DOHH2 (cell line): Measurements from ENCODE around the gene RIPOR3.
"Not testable (repeated sequence)": the region's sequence is repeated elsewhere in the genome, so short reads cannot be mapped to it uniquely, and the experiment has no call there.

Experiments used
- H3F3A ChIP-seq: fragments of 200-600 bp; sonication (generic), shearing (Covaris generic); 2 replicates; pipeline ENCODE4 v1.6.0; 2016; ENCODE audit warnings: antibody characterized with exemption, mild to moderate bottlenecking; ENCODE audit not compliant: control insufficient read depth, insufficient read depth
- H3K27ac ChIP-seq: fragments of 200-600 bp; sonication (generic); 2 replicates; pipeline ENCODE4 v1.5.1; 2014; ENCODE audit warnings: low read depth, mild to moderate bottlenecking, low read length, moderate library complexity
- H3K27me3 ChIP-seq: fragments of 200-600 bp; sonication (generic); 2 replicates; pipeline ENCODE4 v1.6.1; 2014; ENCODE audit warnings: mild to moderate bottlenecking, low read length, mixed read lengths; ENCODE audit not compliant: control insufficient read depth
- H3K36me3 ChIP-seq: fragments of 200-600 bp; sonication (generic); 2 replicates; pipeline ENCODE4 v1.6.1; 2014; ENCODE audit warnings: mild to moderate bottlenecking, low read length, moderate library complexity, mixed read lengths; ENCODE audit not compliant: control insufficient read depth
- H3K4me1 ChIP-seq: fragments of 200-600 bp; sonication (generic); 2 replicates; pipeline ENCODE4 v1.6.1; 2014; ENCODE audit warnings: mild to moderate bottlenecking, low read length, mixed read lengths; ENCODE audit not compliant: control insufficient read depth
- H3K4me2 ChIP-seq: fragments of 200-600 bp; sonication (generic); 2 replicates; pipeline ENCODE4 v1.6.0; 2014; ENCODE audit warnings: mild to moderate bottlenecking, low read length, moderate library complexity
- H3K4me3 ChIP-seq: fragments of 200-600 bp; sonication (generic); 2 replicates; pipeline ENCODE4 v1.5.1; 2014; ENCODE audit warnings: mild to moderate bottlenecking, low read length, mixed read lengths
- H3K79me2 ChIP-seq: fragments of 200-600 bp; sonication (generic); 2 replicates; pipeline ENCODE4 v1.6.1; 2014; ENCODE audit warnings: mild to moderate bottlenecking, low read length, mixed read lengths; ENCODE audit not compliant: control insufficient read depth
- H3K9me2 ChIP-seq: fragments of 200-600 bp; sonication (generic); replicated peaks from 2 replicates; pipeline ENCODE4 v1.6.1; 2014; ENCODE audit warnings: mild to moderate bottlenecking, low read length, mixed read lengths; ENCODE audit not compliant: control insufficient read depth
- H3K9me3 ChIP-seq: fragments of 200-600 bp; sonication (generic); 2 replicates; pipeline ENCODE4 v1.6.1; 2014; ENCODE audit warnings: antibody characterized with exemption, low read length, mixed read lengths; ENCODE audit not compliant: control insufficient read depth, insufficient read depth
- H4K20me1 ChIP-seq: fragments of 200-600 bp; sonication (generic); 2 replicates; pipeline ENCODE4 v1.6.0; 2014; ENCODE audit warnings: low read depth, mild to moderate bottlenecking, antibody characterized with exemption, low read length, moderate library complexity; ENCODE audit not compliant: control insufficient read depth, insufficient read depth
- EZH2phosphoT487 ChIP-seq: fragments of 200-600 bp; sonication (generic); IDR thresholded peaks from 2 replicates; pipeline ENCODE4 v1.6.1; 2017; ENCODE audit warnings: borderline replicate concordance, mild to moderate bottlenecking, antibody characterized with exemption, low read length, moderate library complexity, mixed read lengths
- TF ChIP-seq, protein P1 (sequence below): fragments of 200-600 bp; sonication (generic); IDR thresholded peaks from one replicate; pipeline ENCODE4 v1.5.1; 2014; ENCODE audit warnings: antibody characterized with exemption, mild to moderate bottlenecking, low read depth, low read length; ENCODE audit not compliant: poor library complexity, severe bottlenecking

RIPOR3 gene

DNA sequence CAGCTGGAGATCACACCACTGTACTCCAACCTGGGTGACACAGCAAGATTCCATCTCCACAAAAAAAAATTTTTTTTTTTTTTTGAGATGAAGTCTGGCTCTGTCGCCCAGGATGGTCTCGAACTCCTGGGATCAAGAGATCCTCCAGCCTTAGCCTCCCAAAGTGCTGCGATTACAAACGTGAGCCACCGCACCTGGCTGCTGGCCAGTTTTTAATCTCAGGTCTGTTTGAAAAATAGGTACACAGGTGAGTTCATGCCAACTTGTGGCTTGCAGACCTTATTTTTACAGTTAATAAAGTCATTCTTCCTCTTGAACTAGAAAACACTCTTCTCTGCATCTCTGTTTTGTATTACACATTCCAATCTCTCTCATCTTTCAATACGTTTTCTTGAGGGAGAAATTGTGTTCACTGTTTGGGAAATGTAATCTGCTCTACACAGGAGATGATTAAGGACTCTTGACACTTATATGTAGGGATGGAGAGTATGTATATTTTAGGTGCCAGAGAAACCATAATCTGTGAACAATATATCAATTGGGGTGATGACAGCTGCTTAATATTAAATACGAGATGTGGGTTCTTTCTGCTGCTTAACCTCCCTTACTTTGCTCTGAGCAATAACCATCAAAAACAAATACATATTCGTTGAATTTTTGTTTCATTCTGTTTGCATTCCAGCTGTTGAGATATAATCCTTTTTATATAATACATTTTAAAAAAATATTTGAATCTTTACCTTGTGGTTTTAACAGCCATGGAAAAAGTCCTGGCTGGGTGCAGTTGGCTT lies 17.7 kb upstream of the RIPOR3 start:
- H3K36me3 ChIP-seq, result no peaks in the 10 kb centered on the region
- H3K4me3 ChIP-seq, result no peak overlapping the region
- H3K9me2 ChIP-seq, result no peaks in the 10 kb centered on the region
- TF ChIP-seq EZH2phosphoT487, result no peak
- TF ChIP-seq, protein P1, sequence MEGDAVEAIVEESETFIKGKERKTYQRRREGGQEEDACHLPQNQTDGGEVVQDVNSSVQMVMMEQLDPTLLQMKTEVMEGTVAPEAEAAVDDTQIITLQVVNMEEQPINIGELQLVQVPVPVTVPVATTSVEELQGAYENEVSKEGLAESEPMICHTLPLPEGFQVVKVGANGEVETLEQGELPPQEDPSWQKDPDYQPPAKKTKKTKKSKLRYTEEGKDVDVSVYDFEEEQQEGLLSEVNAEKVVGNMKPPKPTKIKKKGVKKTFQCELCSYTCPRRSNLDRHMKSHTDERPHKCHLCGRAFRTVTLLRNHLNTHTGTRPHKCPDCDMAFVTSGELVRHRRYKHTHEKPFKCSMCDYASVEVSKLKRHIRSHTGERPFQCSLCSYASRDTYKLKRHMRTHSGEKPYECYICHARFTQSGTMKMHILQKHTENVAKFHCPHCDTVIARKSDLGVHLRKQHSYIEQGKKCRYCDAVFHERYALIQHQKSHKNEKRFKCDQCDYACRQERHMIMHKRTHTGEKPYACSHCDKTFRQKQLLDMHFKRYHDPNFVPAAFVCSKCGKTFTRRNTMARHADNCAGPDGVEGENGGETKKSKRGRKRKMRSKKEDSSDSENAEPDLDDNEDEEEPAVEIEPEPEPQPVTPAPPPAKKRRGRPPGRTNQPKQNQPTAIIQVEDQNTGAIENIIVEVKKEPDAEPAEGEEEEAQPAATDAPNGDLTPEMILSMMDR, result no peak
- no peak overlapping the region for H3K4me2 ChIP-seq
- no peaks in the 10 kb centered on the region for H4K20me1 ChIP-seq
- no peaks in the 10 kb centered on the region for H3K79me2 ChIP-seq
- no peaks in the 10 kb centered on the region for H3F3A ChIP-seq
- H3K27me3 ChIP-seq, result peaks cover 7% of the 10 kb centered on the region; the same call in 1 of the 2 replicates
- H3K9me3 ChIP-seq, result no peaks in the 10 kb centered on the region
- no peak overlapping the region for H3K27ac ChIP-seq
- H3K4me1 ChIP-seq, result no peaks in the 10 kb centered on the region

DNA sequence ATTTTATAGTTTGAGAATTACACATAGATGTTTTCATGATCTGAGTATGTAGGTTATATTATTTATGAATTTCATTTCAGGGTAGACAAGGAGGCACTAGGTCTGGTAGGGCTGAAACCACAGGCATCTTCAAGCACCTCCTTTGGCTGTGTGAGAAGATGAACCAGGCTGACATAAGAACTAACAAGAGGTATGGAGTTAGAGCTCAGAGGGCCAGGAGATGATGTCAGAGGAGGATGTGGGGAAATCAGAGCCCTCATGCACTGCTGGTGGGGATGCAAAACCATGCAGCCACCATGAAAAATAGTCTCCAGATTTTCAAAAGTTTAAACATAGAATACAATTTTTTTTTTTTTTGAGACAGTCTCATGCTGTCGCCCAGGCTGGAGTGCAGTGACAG lies 13.6 kb upstream of the RIPOR3 start:
- no peaks in the 10 kb centered on the region for H3F3A ChIP-seq
- no peaks in the 10 kb centered on the region for H3K9me2 ChIP-seq
- no peaks in the 10 kb centered on the region for H3K79me2 ChIP-seq
- H3K4me3 ChIP-seq, result no peak overlapping the region
- no peak overlapping the region for H3K4me2 ChIP-seq
- no peaks in the 10 kb centered on the region for H3K9me3 ChIP-seq
- H3K4me1 ChIP-seq, result no peaks in the 10 kb centered on the region
- TF ChIP-seq, protein P1, result no peak
- no peak for TF ChIP-seq EZH2phosphoT487
- H4K20me1 ChIP-seq, result no peaks in the 10 kb centered on the region
- no peak overlapping the region for H3K27ac ChIP-seq
- peaks cover 2% of the 10 kb centered on the region; the same call in 1 of the 2 replicates for H3K27me3 ChIP-seq
- H3K36me3 ChIP-seq, result no peaks in the 10 kb centered on the region

DNA sequence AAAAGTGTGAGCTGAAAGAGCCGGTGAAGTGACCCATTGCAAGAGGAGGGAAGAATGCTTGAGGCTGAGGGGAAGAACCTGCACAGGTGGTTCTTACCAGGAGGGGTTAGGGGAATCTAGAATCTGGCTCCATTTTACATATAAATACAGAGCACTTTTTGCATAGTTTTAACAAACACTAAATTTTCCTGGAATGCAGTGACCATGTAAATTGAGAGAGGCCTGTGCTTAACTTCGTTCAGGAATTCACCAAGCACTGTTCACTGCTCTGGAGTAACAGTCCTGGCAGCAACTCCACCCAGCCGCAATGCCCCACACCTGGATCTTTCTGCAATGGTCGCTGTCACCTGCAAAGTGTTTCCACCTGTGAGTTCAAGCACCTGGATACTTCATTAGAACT lies 13.2 kb upstream of the RIPOR3 start:
- H3K27ac ChIP-seq, result no peak overlapping the region
- H3K79me2 ChIP-seq, result no peaks in the 10 kb centered on the region
- H3K4me1 ChIP-seq, result no peaks in the 10 kb centered on the region
- H3K9me3 ChIP-seq, result no peaks in the 10 kb centered on the region
- H3K4me3 ChIP-seq, result no peak overlapping the region
- no peaks in the 10 kb centered on the region for H3K36me3 ChIP-seq
- no peaks in the 10 kb centered on the region for H3K9me2 ChIP-seq
- H3K4me2 ChIP-seq, result no peak overlapping the region
- H4K20me1 ChIP-seq, result no peaks in the 10 kb centered on the region
- no peaks in the 10 kb centered on the region for H3F3A ChIP-seq
- TF ChIP-seq, protein P1, result no peak
- TF ChIP-seq EZH2phosphoT487, result no peak
- H3K27me3 ChIP-seq, result peaks cover 2% of the 10 kb centered on the region; the same call in 1 of the 2 replicates

DNA sequence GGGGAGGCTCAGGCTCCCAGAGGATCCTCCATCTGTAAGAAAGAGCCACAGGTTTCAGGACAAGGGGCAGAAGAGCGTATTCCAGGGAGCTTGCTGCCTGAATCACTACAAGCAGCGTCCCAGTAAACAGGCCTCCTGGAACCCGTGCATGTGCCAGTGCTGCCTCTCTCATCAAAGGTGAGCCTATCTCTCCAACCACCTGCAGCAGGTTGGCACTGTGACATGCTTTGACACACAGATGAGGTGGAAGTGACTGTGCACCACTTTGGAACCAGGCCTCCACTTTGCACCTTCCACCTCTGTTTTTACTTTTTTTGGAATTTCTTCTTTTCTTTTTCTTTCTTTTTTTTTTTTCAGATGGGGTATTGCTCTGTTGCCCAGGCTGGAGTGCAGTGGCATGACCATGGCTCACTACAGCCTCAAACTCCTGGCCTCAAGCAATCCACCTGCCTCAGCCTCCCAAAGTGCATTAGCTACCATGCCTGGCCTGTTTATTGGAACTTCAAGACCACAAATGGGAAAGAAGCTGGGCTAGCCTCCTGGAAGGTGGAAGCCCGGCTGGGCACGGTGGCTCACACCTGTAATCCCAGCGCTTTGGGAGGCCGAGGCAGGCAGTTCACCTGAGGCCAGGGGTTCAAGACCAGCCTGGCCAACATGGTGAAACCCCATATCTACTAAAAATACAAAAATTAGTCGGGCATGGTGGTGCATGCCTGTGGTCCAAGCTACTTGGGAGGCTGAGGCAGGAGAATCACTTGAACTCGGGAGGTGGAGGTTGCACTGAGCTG lies 12.5 kb upstream of the RIPOR3 start:
- not testable (repeated sequence) for H3K4me3 ChIP-seq, H3K4me1 ChIP-seq, H3K36me3 ChIP-seq, H3K9me2 ChIP-seq, H3K79me2 ChIP-seq, H3K9me3 ChIP-seq, H3K4me2 ChIP-seq, H3F3A ChIP-seq, H4K20me1 ChIP-seq, H3K27me3 ChIP-seq, H3K27ac ChIP-seq
